WTC11 (cell line): ENCODE data around the gene ARHGAP22.

Experiments used
- ATF1 ChIP-seq: sonication (generic); formaldehyde crosslinking; IDR thresholded peaks from 2 replicates; pipeline ENCODE4 v1.8.1; 2023; ENCODE audit warnings: mild to moderate bottlenecking, moderate library complexity, missing genetic modification reagents
- CREB1 ChIP-seq: sonication (generic); formaldehyde crosslinking; IDR thresholded peaks from 2 replicates; pipeline ENCODE4 v1.8.0; 2023; ENCODE audit warnings: mild to moderate bottlenecking, missing genetic modification reagents
- ETV6 ChIP-seq: sonication (generic); formaldehyde crosslinking; IDR thresholded peaks from 2 replicates; pipeline ENCODE4 v1.8.1; 2022; ENCODE audit warnings: mild to moderate bottlenecking, missing genetic modification reagents
- HMGXB4 ChIP-seq: sonication (generic); formaldehyde crosslinking; IDR thresholded peaks from 2 replicates; pipeline ENCODE4 v1.8.1; 2023; ENCODE audit warnings: mild to moderate bottlenecking, moderate library complexity, missing genetic modification reagents
- JUN ChIP-seq: sonication (generic); formaldehyde crosslinking; IDR thresholded peaks from 2 replicates; pipeline ENCODE4 v1.8.0; 2023; ENCODE audit warnings: mild to moderate bottlenecking, missing genetic modification reagents
- NFE2L1 ChIP-seq: sonication (generic); formaldehyde crosslinking; IDR thresholded peaks from 2 replicates; pipeline ENCODE4 v1.8.1; 2023; ENCODE audit warnings: missing genetic modification reagents
- SP1 ChIP-seq: sonication (generic); formaldehyde crosslinking; conservative IDR thresholded peaks from 2 replicates; pipeline ENCODE4 v1.8.1; 2022; ENCODE audit warnings: missing genetic modification reagents
- TEAD1 ChIP-seq: sonication (generic); formaldehyde crosslinking; IDR thresholded peaks from 2 replicates; pipeline ENCODE4 v1.8.0; 2022; ENCODE audit warnings: mild to moderate bottlenecking, missing genetic modification reagents
- TP53 ChIP-seq: sonication (generic); formaldehyde crosslinking; IDR thresholded peaks from 2 replicates; pipeline ENCODE4 v1.8.1; 2023; ENCODE audit warnings: mild to moderate bottlenecking, missing genetic modification reagents
- TF ChIP-seq, protein P1 (sequence below): fragments of 200-600 bp; IDR thresholded peaks from 2 replicates; pipeline ENCODE4 v1.8.0; 2022; ENCODE audit warnings: antibody characterized with exemption
- TF ChIP-seq, protein P2 (sequence below): sonication (generic); formaldehyde crosslinking; IDR thresholded peaks from 2 replicates; pipeline ENCODE4 v1.8.1; 2022; ENCODE audit warnings: low read depth, mild to moderate bottlenecking, moderate library complexity, missing genetic modification reagents, borderline replicate concordance
- TF ChIP-seq, protein P3 (sequence below): sonication (generic); formaldehyde crosslinking; IDR thresholded peaks from 2 replicates; pipeline ENCODE4 v1.8.1; 2023; ENCODE audit warnings: mild to moderate bottlenecking, missing genetic modification reagents
- TF ChIP-seq, protein P4 (sequence below): sonication (generic); formaldehyde crosslinking; IDR thresholded peaks from 2 replicates; pipeline ENCODE4 v1.8.0; 2022; ENCODE audit warnings: mild to moderate bottlenecking, missing genetic modification reagents

GRCh38 chr10:48496105-48496830 lies 108.6 kb downstream of the ARHGAP22 start:
- TF ChIP-seq, protein P1, sequence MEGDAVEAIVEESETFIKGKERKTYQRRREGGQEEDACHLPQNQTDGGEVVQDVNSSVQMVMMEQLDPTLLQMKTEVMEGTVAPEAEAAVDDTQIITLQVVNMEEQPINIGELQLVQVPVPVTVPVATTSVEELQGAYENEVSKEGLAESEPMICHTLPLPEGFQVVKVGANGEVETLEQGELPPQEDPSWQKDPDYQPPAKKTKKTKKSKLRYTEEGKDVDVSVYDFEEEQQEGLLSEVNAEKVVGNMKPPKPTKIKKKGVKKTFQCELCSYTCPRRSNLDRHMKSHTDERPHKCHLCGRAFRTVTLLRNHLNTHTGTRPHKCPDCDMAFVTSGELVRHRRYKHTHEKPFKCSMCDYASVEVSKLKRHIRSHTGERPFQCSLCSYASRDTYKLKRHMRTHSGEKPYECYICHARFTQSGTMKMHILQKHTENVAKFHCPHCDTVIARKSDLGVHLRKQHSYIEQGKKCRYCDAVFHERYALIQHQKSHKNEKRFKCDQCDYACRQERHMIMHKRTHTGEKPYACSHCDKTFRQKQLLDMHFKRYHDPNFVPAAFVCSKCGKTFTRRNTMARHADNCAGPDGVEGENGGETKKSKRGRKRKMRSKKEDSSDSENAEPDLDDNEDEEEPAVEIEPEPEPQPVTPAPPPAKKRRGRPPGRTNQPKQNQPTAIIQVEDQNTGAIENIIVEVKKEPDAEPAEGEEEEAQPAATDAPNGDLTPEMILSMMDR = no peak
- TF ChIP-seq, protein P2, sequence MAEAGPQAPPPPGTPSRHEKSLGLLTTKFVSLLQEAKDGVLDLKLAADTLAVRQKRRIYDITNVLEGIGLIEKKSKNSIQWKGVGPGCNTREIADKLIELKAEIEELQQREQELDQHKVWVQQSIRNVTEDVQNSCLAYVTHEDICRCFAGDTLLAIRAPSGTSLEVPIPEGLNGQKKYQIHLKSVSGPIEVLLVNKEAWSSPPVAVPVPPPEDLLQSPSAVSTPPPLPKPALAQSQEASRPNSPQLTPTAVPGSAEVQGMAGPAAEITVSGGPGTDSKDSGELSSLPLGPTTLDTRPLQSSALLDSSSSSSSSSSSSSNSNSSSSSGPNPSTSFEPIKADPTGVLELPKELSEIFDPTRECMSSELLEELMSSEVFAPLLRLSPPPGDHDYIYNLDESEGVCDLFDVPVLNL (CRISPR knock-in tag) = no peak
- TF ChIP-seq ETV6 (no peak), HMGXB4 (no peak), NFE2L1 (CRISPR knock-in tag) (no peak), TEAD1 (CRISPR knock-in tag) (no peak), SP1 (CRISPR knock-in tag) (no peak), CREB1 (no peak), ATF1 (CRISPR knock-in tag) (no peak), JUN (CRISPR knock-in tag) (no peak), TP53 (CRISPR knock-in tag) (no peak)
- TF ChIP-seq, protein P3, sequence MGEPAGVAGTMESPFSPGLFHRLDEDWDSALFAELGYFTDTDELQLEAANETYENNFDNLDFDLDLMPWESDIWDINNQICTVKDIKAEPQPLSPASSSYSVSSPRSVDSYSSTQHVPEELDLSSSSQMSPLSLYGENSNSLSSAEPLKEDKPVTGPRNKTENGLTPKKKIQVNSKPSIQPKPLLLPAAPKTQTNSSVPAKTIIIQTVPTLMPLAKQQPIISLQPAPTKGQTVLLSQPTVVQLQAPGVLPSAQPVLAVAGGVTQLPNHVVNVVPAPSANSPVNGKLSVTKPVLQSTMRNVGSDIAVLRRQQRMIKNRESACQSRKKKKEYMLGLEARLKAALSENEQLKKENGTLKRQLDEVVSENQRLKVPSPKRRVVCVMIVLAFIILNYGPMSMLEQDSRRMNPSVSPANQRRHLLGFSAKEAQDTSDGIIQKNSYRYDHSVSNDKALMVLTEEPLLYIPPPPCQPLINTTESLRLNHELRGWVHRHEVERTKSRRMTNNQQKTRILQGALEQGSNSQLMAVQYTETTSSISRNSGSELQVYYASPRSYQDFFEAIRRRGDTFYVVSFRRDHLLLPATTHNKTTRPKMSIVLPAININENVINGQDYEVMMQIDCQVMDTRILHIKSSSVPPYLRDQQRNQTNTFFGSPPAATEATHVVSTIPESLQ (CRISPR knock-in tag) = no peak
- TF ChIP-seq, protein P4, sequence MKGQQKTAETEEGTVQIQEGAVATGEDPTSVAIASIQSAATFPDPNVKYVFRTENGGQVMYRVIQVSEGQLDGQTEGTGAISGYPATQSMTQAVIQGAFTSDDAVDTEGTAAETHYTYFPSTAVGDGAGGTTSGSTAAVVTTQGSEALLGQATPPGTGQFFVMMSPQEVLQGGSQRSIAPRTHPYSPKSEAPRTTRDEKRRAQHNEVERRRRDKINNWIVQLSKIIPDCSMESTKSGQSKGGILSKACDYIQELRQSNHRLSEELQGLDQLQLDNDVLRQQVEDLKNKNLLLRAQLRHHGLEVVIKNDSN (CRISPR knock-in tag) = no peak
